Testis (tissue), 3 donors: ENCODE measurements around the gene SLC16A6. TPM values are rescaled to one million over a fixed set of nuclear protein-coding genes. Genes with fewer than 3 reads are reported as not detected.
A peak's percentile ranks its signal among the peaks of the same experiment; 100 is the strongest.
"Not testable (repeated sequence)": the region's sequence is repeated elsewhere in the genome, so short reads cannot be mapped to it uniquely, and the experiment has no call there.

ENCODE experiments used
- DNase-seq: peaks from one replicate; pipeline ENCODE4 v3.0.0-alpha.2; 2019
- H3K27ac ChIP-seq, 2 donors: fragments of 200-600 bp; sonication (generic); one replicate each; pipeline ENCODE4 v1.5.1; 2019
- H3K27me3 ChIP-seq: fragments of 200-600 bp; sonication (generic); one replicate; pipeline ENCODE4 v1.5.1; 2019
- H3K36me3 ChIP-seq: fragments of 200-600 bp; sonication (generic); one replicate; pipeline ENCODE4 v1.5.1; 2017; ENCODE audit warnings: low read depth; ENCODE audit errors: missing control alignments
- H3K4me1 ChIP-seq: fragments of 200-600 bp; sonication (generic); one replicate; pipeline ENCODE4 v1.5.1; 2019
- H3K4me3 ChIP-seq, 2 donors: fragments of 200-600 bp; sonication (generic); one replicate each; pipeline ENCODE4 v1.5.1; 2017 to 2019
- H3K9me3 ChIP-seq: fragments of 200-600 bp; sonication (generic); one replicate; pipeline ENCODE4 v1.5.1; 2017
- POLR2A ChIP-seq: fragments of 450-650 bp; IDR thresholded peaks from one replicate; pipeline ENCODE4 v1.6.1; 2017; ENCODE audit warnings: antibody characterized with exemption, mild to moderate bottlenecking, moderate library complexity
- WGBS, 2 donors: methylation state at CpG; one replicate each; pipeline ENCODE4 v1.1.5; 2018; 5-methylcytosine and 5-hydroxymethylcytosine counted together
- intact Hi-C: fragments of 100-400 bp; cut with DNase I; formaldehyde crosslinking; loops from one replicate; pipeline ENCODE4 v1.15.1; 2023; ENCODE audit warnings: low total_unique reads
- polyA plus RNA-seq: library from polyadenylated mRNA; stranded (reverse); fragments of 350-450 nt; fragmentation: Illumina TruSeq; extraction: RNeasy Lipid Tissue Mini Kit (QIAGEN cat#74804); gene quantifications from one replicate; pipeline ENCODE4 v1.2.3, GENCODE V29; 2014; ENCODE audit warnings: low read depth, low replicate concordance; ENCODE audit not compliant: insufficient read depth
- total RNA-seq, 2 donors: library from RNA; depleted of rRNA; stranded (reverse); fragments of >200 nt; gene quantifications; one replicate each; pipeline ENCODE4 v1.2.3, GENCODE V29; 2016
- TF ChIP-seq, protein P1 (sequence below), 3 experiments: fragments of 450-650 bp in 2 of 3; fragments of 200-600 bp in 1 of 3; sonication (generic) in 1 of 3; IDR thresholded peaks; one replicate each; pipeline ENCODE4 v1.5.1; 2016 to 2019; ENCODE audit warnings: antibody characterized with exemption in 3 of 3, mild to moderate bottlenecking in 2 of 3, moderate library complexity in 1 of 3

Gene SLC16A6
- total and polyA plus RNA-seq, 3 donors from 2014 or later = 1.5 to 2.2 (median 1.9) TPM

DNA sequence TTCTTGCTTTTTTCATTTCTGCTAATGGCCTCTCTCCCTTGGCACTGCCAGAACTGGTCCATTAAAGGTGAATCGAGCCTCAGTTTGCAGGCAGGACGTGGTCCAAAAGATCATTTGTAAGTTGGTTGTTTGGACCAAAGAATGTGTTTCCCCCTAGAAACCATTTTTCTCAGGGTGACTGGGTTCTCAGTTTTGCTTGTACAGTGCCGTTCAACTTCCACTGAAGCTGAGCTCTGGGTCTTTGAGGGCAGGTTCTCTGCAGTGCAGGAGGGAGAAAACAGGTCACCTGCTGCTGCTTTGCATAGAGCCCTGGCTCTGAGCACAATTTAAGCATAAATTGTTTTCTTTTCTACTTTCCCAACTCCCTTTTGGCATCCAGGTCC, 52.1 kb downstream of the SLC16A6 start:
- TF ChIP-seq, protein P1, sequence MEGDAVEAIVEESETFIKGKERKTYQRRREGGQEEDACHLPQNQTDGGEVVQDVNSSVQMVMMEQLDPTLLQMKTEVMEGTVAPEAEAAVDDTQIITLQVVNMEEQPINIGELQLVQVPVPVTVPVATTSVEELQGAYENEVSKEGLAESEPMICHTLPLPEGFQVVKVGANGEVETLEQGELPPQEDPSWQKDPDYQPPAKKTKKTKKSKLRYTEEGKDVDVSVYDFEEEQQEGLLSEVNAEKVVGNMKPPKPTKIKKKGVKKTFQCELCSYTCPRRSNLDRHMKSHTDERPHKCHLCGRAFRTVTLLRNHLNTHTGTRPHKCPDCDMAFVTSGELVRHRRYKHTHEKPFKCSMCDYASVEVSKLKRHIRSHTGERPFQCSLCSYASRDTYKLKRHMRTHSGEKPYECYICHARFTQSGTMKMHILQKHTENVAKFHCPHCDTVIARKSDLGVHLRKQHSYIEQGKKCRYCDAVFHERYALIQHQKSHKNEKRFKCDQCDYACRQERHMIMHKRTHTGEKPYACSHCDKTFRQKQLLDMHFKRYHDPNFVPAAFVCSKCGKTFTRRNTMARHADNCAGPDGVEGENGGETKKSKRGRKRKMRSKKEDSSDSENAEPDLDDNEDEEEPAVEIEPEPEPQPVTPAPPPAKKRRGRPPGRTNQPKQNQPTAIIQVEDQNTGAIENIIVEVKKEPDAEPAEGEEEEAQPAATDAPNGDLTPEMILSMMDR (IDR thresholded peaks at IDR 0.05) = no peak
- TF ChIP-seq POLR2A = no peak
- DNase-seq = no peak
- Histone ChIP-seq H3K9me3 (no peaks in the 10 kb centered on the region), H3K27me3 (no peaks in the 10 kb centered on the region), H3K36me3 (no peaks in the 10 kb centered on the region), H3K27ac (no peak overlapping the region), H3K4me1 (peaks cover 13% of the 10 kb centered on the region), H3K4me3 (no peak overlapping the region)
- intact Hi-C loops = no loop called here
- 93 to 95% methylated on average over 3 of the region's 3 CpGs for WGBS, 2 donors

DNA sequence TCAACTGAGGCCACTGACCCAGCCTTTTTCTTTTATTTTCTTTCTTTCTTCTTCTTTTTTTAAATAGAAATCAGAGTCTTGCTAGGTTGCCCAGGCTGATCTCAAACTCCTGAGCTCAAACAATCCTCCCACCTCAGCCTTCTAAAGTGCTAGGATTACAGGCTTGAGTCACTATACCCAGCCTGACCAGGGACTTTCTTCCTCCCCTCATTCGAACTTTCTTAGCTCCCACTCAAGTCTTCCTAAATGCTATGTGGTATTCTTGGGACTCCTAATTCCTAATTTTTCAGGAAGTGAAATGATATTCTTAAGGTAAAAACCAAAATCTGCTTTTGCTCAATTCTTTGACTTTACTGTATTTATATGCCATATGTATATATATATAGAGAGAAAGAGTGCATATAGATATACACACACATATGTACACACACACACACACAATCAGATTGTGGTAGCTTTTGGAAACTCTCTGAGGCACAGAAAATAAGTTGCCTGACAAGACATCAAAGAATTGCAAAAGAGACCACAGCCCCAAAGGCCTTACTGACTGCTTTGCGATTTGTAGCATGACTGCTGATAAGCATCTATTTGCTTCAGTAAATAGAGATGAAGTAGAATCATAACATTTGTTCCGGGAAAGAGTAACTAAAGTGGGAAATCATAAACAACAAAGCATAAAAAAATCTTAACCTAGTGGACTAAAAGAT, 52.6 kb downstream of the SLC16A6 start:
- Histone ChIP-seq H3K4me3 (no peak overlapping the region), H3K36me3 (no peaks in the 10 kb centered on the region), H3K9me3 (no peaks in the 10 kb centered on the region), H3K4me1 (peaks cover 13% of the 10 kb centered on the region), H3K27ac (peak overlapping the region in 1 of 2 donors; percentile 71), H3K27me3 (no peaks in the 10 kb centered on the region)
- WGBS, 2 donors = 80 to 90% methylated on average over 3 of the region's 3 CpGs
- TF ChIP-seq POLR2A = no peak
- TF ChIP-seq, protein P1 (IDR thresholded peaks at IDR 0.05) = no peak
- intact Hi-C loops = no loop called here
- DNase-seq = no peak

DNA sequence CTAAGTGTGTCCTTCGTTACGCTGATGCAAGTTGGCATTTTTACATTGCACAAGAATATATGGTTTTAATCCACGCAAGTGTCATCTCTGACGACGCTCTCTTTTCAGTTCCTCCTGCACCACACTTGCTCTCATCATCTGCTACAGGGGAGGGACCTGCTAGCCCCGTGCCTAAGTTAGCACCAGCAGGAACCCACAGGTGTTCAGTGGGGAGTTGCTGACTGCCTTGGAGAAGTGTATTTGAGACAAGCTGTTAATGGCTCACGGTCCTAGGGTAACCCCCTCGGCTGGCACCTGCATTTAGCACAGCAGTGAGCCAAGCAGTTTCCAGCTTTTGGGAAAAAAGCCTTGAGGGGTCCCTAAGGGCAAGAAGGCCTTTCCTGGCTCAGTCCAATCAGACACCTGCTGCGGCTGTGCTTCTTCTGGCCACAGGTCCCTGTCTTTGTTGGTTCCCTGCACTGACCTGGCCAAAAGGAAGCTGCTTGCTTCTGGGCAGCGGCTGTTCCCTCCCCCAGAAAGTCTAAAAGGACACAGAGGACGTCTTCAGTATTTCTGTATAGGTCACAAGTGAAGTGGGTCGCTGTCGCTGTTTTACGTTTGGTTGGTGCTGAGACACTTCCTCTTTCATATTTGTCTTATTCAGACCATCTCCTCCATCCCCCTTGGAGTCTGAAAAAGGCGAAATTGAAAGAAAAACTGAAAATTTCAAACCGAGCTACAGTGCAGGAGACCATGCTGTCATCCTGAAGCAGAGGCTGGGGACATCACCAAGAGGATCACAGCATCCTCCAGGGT, 53.4 kb downstream of the SLC16A6 start:
- intact Hi-C loops, H3K36me3 ChIP-seq, H3K4me3 ChIP-seq, H3K27me3 ChIP-seq, H3K9me3 ChIP-seq: not testable (repeated sequence)
- H3K4me1 ChIP-seq = peaks cover 13% of the 10 kb centered on the region
- DNase-seq = peak; percentile 38
- peak overlapping the region; percentile 31 to 71 for H3K27ac ChIP-seq
- WGBS, 2 donors = 74 to 76% methylated on average over 13 to 16 of the region's 16 CpGs

DNA sequence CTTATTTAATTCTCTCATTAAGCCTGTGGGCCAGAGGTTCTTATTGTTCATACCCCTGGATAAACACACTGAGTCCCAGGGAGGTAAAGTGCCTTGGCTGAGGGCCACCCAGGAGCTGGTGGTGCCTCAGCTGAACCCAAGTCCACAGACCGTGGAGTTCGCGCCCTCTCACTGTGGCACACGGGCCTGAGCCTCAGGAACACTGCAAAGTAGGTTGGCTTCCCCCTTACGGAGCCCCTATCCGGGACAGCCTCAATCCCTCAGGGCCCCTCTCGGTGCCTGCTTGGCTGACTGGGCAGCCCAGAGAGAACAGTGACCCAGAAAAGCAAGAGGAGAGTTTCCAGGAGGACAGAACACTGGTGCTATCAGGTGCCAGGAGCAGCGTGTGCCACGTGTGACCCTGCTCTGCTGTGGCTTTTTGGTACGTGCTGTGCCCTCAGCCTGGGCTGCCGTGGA, 55.6 kb downstream of the SLC16A6 start:
- H3K36me3 ChIP-seq, H3K27me3 ChIP-seq, intact Hi-C loops, H3K4me3 ChIP-seq, H3K9me3 ChIP-seq, DNase-seq: not testable (repeated sequence)
- peaks cover 13% of the 10 kb centered on the region for H3K4me1 ChIP-seq
- H3K27ac ChIP-seq = peak overlapping the region; percentile 50 to 63
- 53 to 78% methylated on average over 11 of the region's 11 CpGs for WGBS, 2 donors

DNA sequence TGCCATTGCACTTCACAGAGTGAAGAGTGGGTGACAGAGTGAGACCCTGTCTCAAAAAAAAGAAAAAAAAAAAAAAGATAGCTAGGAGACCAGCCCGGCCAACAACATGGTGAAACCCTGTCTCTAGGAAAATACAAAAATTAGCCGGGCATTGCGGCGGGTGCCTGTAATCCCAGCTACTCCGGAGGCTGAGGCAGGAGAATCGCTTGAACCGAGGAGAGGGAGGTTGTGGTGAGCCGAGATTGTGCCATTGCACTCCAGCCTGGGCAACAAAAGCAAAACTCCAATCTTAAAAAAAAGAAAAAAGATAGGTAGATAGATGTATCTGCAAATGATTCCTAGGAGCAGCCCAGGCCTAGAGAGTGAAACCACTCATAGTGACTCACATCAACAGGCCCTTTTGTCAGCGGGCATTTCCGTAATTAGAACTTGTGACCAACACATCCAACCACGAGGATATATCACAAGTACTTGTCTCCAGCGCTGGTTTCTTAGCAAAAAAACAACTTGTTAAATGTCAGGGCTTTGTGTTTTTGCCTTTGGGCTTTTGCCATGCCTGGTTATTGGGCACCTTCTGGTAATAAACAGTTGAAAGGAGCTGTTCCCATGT, 56.1 kb downstream of the SLC16A6 start:
- H3K36me3 ChIP-seq, H3K4me3 ChIP-seq, H3K27me3 ChIP-seq, H3K9me3 ChIP-seq, intact Hi-C loops: not testable (repeated sequence)
- WGBS, 2 donors = 89 to 92% methylated on average over 12 of the region's 12 CpGs
- DNase-seq = peak; percentile 53
- peaks cover 13% of the 10 kb centered on the region for H3K4me1 ChIP-seq
- H3K27ac ChIP-seq = peak overlapping the region; percentile 50 to 63

DNA sequence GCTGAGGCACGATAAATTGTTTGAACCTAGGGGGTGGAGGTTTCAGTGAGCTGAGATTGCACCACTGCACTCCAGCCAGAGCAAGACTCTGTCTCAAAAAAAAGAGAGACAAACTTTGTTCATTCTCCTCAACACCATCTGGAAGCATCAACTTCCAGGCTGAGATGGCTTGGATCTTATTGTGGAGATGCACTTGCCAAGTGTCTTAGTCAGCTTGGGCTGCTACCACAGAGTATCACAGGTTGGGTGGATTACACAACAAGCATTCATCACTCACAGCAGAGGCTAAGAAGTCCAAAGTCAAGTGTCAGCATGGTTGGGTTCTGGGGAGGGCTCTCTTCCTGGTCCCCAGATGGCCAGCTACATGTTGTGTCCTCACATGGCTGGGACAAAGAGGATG, 58.2 kb downstream of the SLC16A6 start:
- H3K9me3 ChIP-seq, H3K27ac ChIP-seq, H3K36me3 ChIP-seq, intact Hi-C loops, H3K27me3 ChIP-seq, H3K4me3 ChIP-seq, DNase-seq: not testable (repeated sequence)
- H3K4me1 ChIP-seq = peaks cover 13% of the 10 kb centered on the region
- 100% methylated on average over 1 of the region's 1 CpG for WGBS, 2 donors
